G401 (cell line): Measurements from ENCODE around the gene RINL. TPM values are rescaled to one million over a fixed set of nuclear protein-coding genes. Genes with fewer than 3 reads are reported as not detected.
"Not testable (repeated sequence)": the region's sequence is repeated elsewhere in the genome, so short reads cannot be mapped to it uniquely, and the experiment has no call there.

Experiments used
- DNase-seq: peaks from one replicate; pipeline ENCODE4 v3.0.0-alpha.2; 2015; ENCODE audit warnings: low spot score
- in situ Hi-C: cut with HindIII; loops from 2 replicates; pipeline ENCODE4 v1.10.0; 2016; ENCODE audit warnings: low sequenced_read_pairs, mixed read lengths
- total RNA-seq: library from RNA; depleted of rRNA; stranded (reverse); fragments of >200 nt; shearing (Covaris generic); gene quantifications from 2 replicates; pipeline ENCODE4 v1.2.3, GENCODE V29; 2014

Gene RINL
- total RNA-seq, 1 experiment from 2014 or later, result 7.3 TPM

DNA sequence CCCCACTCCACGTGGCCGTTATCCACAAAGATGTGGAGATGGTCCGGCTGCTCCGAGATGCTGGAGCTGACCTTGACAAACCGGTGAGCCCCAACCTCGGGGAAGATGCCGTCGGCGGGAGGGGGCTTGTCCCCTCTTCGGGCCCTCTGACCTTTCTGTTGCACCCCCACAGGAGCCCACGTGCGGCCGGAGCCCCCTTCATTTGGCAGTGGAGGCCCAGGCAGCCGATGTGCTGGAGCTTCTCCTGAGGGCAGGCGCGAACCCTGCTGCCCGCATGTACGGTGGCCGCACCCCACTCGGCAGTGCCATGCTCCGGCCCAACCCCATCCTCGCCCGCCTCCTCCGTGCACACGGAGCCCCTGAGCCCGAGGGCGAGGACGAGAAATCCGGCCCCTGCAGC, 29.2 kb upstream of the RINL start:
- DNase-seq, result no peak
- in situ Hi-C loops, result no loop called here

DNA sequence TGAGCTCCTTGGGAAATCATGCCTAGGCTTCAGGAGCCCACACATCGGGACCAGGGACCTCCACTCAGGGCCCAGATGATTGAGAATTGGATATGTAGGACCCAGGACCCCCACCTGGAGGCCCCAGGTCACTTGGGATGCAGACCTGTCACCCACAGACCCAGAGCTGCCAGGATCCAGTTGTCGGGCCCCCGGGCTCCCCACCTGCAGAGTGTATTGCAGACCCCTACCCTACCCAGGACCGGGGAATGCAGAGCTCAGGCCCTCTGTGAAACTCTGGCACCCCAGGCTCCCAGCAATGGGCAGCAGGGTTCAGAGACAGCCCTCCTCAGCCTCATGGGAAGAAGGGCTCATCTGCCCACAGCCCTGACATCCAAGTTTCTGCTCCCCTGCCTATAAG, 27.5 kb upstream of the RINL start:
- in situ Hi-C loops, result no loop called here
- no peak for DNase-seq

DNA sequence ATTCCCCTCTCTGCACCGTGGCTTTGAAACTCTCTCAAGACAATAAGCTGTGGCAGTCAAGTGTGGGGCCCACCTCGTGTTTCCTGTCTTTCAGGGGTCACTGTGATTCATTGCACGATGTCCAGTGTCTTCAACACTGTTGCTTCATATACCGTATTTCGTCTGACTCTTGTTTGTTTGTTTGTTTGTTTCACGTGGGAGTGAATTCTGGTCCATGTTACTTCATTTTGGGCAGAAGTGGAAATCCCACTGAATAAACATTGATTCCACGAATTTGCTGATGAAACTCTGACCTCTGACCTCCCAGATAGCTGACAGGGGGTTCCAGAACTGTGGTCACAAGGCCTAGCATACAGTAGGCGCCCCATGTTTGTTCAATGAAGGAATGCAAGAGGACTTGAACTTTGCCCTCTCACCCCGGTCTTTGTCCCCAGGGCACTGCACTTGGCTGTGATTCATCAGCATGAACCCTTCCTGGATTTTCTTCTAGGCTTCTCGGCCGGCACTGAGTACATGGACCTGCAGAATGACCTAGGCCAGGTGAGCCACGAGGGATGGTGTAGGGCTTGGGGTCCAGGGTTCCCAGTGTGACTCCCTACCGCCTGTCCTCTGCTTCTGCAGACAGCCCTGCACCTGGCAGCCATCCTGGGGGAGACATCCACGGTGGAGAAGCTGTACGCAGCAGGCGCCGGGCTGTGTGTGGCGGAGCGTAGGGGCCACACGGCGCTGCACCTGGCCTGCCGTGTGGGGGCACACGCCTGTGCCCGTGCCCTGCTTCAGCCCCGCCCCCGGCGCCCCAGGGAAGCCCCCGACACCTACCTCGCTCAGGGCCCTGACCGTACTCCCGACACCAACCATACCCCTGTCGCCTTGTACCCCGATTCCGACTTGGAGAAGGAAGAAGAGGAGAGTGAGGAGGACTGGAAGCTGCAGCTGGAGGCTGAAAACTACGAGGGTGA, 26.8 kb upstream of the RINL start:
- in situ Hi-C loops, result no loop called here
- no peak for DNase-seq

DNA sequence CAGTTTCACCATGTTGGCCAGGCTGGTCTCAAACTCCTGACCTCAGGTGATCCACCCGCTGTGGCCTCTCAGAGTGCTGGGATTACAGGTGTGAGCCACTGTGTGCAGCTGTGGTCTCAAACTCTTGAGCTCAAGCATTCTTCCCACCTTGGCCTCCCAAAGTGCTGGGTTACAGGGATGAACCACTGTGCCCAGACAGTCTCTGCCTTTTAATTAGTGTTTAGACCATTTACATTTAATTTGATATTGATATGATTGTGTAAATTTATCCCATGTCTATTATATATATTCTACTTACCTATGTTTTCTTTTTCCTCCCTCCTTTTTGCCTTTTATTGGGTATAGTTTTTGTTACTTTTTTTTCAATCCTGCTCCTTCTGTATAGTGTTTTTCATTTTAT, 23.6 kb upstream of the RINL start:
- in situ Hi-C loops, result no loop called here
- no peak for DNase-seq

DNA sequence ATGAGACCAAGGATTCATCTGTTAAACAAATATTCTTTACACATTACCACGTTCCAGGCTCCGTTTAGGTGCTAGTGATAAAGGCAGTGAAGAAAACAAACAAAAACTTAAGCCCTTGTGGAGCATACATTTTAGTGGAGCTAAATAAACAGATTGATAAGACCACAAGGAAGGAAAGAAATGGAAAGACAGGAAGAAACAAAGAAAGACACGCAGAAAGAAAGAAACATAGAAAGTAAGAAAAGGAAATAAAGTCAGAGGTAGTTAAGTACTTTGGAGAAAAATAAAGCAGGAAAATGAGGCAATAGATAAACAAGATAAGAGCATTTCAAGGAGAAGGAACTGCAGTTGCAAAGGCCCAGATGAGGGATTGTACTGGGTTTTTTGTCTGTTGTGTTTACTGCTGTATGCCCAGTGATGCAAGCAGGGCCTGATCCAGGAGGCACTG, 22.7 kb upstream of the RINL start:
- DNase-seq, result no peak
- in situ Hi-C loops, result no loop called here

DNA sequence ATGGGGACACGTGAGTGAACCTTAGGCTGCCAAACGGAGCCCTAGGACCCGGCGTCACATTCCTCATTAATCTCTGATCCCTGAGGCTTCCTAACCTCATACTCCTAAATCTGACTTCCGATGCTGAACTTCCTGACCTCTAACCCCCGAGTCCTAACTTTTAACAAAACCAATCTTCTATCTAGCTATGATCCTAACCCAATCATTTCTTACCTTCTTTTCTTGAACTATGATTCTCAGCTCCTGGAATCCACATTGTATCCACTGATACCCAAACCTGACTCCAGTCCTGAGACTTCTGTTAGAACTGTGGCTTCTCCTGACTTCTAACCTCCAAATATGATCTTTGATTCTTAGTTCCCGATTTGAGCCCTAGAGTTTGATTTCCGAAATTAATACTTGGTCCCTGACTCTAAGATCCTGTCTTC, 22.1 kb upstream of the RINL start:
- in situ Hi-C loops, result no loop called here
- no peak for DNase-seq

DNA sequence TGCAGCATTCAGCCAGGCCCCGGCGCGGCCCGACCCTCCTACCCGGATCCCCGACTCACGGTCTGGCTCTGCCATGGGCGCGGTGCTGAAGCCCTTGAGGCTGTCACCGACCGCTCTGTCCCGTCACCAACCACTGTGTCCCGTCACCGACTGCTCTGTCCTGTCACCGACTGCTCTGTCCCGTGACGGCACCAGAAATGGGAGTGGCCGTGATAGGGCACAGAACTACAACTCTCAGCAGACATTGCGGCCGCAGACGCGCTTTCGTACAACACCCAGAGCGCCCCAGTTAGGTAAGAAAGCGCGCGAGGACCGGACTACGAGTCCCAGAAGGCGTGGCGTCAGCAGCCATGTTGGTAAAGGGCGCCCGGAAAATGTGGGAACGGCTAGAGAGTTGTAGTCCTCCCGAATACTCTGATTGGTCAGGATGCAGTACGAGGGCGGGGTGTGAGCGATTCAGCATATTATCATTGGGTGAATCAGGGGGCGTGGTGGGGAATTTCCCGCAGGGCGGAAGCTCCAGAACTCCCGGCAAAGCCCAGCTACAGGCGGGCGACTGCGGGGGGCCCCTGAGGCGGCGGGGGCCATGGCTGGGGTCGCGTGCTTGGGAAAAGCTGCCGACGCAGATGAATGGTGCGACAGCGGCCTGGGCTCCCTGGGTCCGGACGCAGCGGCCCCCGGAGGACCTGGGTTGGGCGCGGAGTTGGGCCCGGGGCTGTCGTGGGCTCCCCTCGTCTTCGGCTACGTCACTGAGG, 21.5 kb upstream of the RINL start, which contains the start of the genes NFKBIB and SIRT2:
Gene NFKBIB, plus strand, starts transcription at position 523 of the 755 bp plus-strand sequence. Its CDS starts 64 bp downstream, at position 587.
Gene SIRT2, minus strand, starts transcription at position 172 of the 755 bp plus-strand sequence. Its CDS starts 97 bp downstream, at position 75.
- in situ Hi-C loops, result no loop called here
- peak; percentile 100 for DNase-seq

DNA sequence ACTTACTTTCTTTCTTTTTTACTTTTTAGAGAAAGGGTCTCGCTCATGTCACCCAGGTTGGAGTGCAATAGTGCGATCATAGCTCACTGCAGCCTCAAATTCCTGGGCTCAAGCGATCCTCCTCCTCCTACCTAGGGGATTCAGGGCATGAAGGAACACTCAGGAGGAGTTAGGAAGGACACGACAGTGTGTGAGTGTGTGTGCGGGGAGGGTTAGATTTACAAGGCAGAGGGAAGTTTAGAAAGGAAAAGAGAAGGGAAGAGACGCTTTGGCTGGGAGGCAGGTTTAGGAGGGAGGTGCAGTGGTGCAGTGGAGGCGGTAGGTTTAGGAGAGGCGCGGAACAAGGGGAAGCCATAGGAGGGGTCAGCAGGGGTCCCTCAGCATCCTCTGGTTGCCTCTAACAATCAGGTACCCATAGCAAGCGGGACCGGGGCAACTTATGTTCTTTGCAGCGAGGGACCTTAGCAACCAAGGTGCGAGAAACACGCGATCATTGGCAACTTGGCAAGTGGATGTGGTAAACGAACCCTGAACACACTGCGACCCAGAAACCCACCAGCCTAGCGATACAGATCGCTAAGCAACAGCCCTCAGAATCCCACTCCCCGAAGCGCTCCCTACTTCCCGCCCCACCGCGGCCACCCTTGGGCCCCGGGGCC, 20.8 kb upstream of the RINL start:
- DNase-seq, result peak; percentile 9

DNA sequence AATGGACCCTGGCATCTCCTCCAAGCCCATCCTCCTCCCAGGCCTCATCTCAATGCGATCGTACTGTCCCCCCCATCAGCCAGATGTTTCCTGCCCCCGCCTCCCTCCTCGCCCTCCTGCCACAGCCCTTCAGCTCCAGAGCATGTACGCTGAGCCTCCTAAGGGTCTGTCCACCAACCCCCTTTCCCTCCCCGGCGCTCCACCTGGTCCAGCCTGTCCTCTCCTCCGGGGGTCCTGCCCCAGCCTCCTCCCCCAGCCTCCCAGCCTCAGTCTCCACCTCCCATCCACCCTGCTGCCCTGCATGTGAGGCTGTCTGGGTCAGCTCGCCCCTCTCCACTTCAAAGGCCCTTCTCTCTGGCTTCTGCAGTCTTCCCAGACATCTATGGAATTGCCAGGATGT, 16.9 kb upstream of the RINL start:
- DNase-seq, result no peak
- in situ Hi-C loops, result no loop called here

More for the DNA sequence above, 20.8 kb upstream of the RINL start:
- in situ Hi-C loops, result no loop called here

DNA sequence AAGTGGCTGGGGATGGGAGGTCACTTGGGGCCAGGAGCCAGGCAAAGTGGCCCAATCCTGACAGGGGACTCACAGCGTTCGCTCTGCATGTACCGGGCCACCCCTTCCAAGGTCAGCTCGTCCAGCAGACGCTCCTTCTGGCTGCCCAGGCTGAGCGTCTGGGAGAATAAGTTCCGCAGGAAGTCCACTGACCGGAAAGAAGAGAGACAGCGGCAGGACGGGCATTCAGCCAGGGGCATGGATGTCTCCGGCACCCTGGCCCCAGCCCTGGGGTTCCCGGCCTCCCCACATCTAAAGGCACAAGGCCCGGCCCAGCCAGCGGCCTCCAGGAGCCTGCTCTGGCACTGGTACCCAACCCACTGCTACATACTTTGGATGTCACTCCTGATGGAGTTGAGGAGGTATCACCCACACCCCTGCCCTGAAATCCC, 15.3 kb upstream of the RINL start:
- in situ Hi-C loops, result no loop called here
- DNase-seq, result no peak

DNA sequence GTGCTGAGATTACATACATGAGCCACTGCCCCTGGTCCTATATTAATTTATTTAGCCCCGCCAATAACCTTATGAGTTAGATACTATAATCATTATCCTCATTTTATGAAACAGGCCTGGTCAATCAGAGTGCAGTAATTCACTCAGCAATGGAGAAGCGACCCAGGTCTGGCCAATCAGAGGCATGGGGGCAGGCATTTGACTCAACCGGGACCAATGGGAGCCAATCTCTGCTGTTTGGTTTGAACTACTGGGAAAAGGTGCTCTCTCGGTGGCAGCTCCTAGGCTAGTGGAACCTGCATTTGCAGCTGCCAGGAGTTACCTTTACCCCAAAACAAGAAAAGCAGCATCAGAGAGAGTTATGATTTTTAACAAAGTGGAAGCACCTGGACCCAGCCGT, 14.8 kb upstream of the RINL start:
- no peak for DNase-seq
- in situ Hi-C loops, result no loop called here

DNA sequence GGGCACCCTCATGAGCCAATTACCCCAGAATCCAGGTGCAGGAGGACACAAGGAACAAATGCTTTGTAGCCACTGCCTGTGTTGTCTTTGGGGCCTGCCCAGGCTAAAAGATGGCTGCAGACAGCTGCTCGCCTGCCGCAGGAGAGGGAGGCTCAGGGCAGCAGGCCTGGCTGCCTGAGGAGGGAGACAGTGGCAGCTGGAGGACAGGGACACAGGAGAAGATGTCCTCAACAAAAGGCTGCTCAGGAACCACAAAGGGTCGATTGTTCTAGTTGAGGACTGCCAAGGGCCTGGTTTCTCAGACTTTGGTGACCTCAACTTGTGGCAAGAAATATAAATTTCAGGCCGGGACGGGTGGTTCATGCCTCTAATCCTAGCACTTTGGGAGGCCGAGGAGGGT, 13.7 kb upstream of the RINL start:
- in situ Hi-C loops, result no loop called here
- no peak for DNase-seq

DNA sequence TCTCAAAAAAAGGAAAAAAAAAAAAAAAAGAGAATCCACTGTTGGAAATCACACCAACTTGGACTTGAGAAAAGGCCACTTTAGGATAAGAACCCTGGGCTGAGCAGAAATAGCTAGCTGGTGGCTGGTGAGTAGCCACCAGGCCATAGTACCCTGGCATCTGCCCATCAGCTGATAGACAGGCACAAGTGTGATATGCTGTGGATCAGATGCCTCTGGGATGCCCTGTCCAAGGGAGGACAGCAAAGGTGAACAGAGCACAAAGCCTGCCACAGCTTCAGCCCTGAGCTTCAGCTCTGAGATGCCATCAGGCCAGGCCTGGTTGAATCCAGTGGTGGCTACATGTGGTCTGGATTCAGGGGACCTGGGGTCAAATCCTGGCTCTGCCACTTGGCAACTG, 12.6 kb upstream of the RINL start:
- in situ Hi-C loops, result no loop called here

DNA sequence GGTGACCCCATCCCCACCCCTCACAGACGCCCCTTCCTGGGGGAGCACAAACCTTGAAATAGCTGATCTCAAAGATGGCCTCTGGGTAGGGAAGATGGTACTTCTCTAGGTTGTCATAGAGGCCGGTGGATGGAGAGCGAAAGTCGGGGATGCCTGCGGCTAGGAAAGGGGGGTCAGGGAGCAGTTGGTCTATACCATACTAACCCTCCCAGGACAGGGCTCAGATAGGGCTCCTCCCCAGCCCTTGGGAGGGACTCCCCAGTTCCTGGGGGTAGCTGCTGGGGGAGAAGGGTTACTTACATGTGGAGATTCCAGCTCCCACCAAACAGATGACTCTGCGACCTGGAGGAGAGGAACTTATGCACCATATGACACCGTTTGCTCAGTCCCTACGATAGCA, 11.7 kb upstream of the RINL start:
- DNase-seq, result no peak
- in situ Hi-C loops, result no loop called here

More for the DNA sequence above, 12.6 kb upstream of the RINL start:
- DNase-seq, result no peak

DNA sequence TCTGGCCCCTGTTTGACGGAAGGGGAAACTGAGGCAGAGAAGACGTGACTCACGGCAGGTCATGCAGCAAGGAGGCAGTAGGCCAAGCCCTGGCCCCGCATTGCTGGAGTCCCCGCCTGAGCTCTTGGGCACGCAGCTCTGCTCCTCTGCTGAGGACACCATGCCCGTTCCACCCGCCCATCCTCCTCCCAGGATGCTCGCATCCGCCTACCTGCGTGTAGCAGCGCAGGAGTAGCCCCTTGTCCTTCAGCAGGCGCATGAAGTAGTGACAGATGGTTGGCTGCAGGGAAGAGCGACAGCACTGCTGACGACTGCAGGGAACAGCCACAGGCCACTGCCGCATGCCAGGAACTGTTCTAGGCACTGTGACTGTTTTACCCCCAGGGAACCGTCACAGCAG, 10.8 kb upstream of the RINL start:
- in situ Hi-C loops, result no loop called here
- peak; percentile 84 for DNase-seq

DNA sequence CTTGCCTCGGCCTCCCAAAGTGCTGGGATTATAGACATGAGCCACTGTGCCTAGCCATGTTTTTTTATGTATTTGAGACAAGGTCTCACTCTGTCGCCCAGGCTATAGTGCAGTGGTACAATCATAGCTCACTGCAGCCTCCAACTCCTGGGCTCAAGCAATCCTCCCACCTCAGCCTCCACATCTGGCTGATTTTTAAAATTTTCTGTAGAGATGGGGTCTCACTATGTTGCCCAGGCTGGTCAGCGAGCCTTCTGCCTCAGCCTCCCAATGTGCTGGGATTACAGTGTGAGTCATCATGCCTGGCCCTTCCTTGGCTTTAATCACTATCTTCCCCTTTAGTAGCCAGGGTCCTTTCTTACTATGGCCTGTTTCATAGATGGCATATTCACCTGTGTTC, 6.6 kb upstream of the RINL start:
- in situ Hi-C loops, DNase-seq: not testable (repeated sequence)

DNA sequence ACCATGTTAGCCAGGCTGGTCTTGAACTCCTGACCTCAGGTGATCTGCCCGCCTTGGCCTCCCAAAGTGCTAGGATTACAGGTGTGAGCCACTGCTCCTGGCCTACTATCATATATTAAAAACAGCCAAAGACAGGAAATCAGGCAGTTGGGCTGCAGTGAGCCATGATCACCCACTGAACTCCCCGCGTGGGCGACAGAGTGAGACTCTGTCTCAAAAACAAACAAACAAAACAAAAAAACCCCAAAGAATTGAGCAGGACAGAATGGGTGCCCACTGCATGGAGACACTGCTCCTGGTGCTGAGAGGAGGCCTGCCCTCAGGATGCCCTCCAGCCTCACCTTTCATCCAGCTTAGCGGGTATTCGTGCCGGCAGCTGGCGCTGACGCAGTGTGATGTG, 5.2 kb upstream of the RINL start:
- in situ Hi-C loops, result no loop called here
- no peak for DNase-seq

DNA sequence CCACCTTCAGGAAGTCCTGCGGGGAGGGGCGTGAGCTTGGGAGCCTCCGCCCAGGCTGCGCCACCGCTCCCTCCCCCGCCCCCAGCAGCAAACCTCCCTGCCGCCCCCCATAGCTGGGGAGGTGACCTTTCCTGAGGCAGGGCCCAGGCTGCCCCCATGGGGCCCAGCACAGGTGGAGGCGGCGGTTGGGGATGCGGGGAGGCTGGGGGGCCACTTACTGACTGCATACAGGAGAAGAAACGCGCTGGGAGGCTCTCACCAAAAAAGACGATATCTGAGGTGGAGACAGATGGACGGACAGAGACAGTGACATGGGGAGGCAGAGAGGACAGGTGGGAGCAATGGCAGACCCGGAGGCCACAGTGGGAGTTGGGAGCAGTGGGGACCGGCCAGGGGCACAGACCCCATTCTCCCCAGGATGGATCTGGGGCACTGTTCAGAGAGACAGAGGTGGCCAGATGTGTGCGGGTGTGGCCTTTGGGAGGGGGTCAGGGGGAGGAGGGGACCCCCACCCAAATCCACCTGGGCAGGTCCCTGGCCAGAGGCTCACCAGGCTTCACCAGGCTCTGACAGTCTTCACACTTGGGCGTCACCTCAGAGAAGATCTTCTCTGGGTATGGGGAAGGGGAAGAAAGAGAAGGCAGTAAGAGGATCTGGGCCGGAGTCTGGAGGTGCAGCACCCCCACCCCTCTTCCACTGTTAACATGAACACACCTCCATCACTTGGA, 3.0 kb upstream of the RINL start:
- DNase-seq, result no peak
- in situ Hi-C loops, result no loop called here
